Measurements from ENCODE around the gene CNNM3. TPM values are rescaled to one million over a fixed set of nuclear protein-coding genes. Genes with fewer than 3 reads are reported as not detected.

CNNM3 gene
- polyA plus RNA-seq, 1 experiment, result 9.8 TPM

DNA sequence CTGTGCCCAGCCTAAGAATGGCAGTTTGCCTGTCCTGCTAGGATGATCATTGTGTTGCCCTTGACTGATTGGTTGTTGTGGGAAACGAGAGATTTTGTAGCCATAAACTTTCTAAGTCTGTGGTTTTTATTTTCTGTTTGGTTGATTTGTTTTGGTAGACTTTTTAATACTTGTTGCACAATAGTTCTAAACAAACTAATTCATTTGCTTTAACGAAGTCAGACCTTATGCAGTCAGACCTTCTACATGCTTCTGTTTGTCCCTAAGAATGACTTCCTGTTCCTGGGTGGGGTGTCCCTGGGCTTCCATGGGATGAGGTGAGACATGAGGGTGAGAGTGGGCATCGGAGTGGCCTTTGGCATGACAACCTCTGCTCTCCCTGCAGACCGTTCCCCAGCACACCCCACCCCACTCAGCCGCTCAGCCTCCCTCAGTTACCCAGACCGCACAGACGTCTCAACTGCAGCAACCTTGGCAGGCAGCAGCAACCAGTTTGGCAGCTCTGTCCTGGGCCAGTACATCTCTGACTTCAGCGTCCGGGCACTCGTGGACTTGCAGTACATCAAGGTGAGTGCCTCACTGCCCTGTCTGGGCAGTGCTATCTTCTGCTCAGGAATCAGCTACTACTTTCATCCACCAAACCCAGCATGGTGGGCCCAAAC lies 7.8 kb upstream of the CNNM3 start:
- DNase-seq (ENCODE audit: low read depth), result no peak
- Histone ChIP-seq H3K36me3 (ENCODE audit: control insufficient read depth, insufficient read depth, low read length) (peaks cover 1% of the 10 kb centered on the region; the same call in 1 of the 2 replicates), H3K27me3 (ENCODE audit: control insufficient read depth, insufficient read depth, low read length) (no peaks in the 10 kb centered on the region), H3K4me3 (ENCODE audit: low read depth, low read length) (no peak overlapping the region)
- ChIA-PET CTCF (interaction anchor here (1.5 to 3.2 kb wide), 3 partner anchors 8 to 16 kb away, joined by 4 to 11 read pairs (median 6); no protein-coding TSS in a partner anchor), POLR2A (no interaction called here)
- TF ChIP-seq, protein P1, sequence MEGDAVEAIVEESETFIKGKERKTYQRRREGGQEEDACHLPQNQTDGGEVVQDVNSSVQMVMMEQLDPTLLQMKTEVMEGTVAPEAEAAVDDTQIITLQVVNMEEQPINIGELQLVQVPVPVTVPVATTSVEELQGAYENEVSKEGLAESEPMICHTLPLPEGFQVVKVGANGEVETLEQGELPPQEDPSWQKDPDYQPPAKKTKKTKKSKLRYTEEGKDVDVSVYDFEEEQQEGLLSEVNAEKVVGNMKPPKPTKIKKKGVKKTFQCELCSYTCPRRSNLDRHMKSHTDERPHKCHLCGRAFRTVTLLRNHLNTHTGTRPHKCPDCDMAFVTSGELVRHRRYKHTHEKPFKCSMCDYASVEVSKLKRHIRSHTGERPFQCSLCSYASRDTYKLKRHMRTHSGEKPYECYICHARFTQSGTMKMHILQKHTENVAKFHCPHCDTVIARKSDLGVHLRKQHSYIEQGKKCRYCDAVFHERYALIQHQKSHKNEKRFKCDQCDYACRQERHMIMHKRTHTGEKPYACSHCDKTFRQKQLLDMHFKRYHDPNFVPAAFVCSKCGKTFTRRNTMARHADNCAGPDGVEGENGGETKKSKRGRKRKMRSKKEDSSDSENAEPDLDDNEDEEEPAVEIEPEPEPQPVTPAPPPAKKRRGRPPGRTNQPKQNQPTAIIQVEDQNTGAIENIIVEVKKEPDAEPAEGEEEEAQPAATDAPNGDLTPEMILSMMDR (IDR thresholded peaks at IDR 0.05; ENCODE audit: insufficient read depth, low read depth, low read length), result no peak

DNA sequence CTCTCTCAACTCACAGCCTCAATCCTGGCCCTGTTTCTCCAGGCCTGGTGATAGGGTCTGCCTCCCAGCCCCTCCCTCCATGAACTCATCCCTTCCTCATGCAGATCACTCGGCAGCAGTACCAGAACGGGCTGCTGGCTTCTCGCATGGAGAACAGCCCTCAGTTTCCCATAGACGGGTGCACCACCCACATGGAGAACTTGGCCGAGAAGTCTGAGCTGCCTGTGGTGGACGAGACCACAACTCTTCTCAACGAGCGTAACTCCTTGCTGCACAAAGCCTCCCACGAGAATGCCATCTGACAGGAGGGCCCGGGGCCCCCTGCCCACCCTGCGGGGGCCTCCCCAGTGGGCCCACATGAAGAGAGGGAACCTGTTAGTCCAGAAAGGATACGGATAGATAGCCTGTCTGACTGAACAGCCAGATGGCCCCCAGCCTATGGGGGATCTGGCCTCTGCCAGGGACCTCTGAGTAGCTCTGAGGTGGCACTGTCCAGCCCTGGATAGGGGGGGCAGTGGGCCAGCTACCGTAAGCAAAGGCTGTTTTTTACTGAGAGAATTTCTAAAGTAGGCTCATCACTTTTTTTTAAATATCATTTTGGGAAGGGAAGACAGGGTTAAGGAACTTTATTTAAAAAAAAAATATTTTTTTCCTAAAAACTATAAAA lies 6.7 kb upstream of the CNNM3 start:
- no peak for DNase-seq (ENCODE audit: low read depth)
- ChIA-PET CTCF (interaction anchor here (0.8 to 3.2 kb wide), 3 partner anchors 9 to 59 kb away, joined by 3 to 11 read pairs (median 4); no protein-coding TSS in a partner anchor), POLR2A (interaction anchor here (0.7 kb wide), 1 partner anchor 504 kb away, joined by 7 read pairs; the partner anchor contains the start of gene SNRNP200)
- Histone ChIP-seq H3K4me3 (ENCODE audit: low read depth, low read length) (no peak overlapping the region), H3K27me3 (ENCODE audit: control insufficient read depth, insufficient read depth, low read length) (no peaks in the 10 kb centered on the region), H3K36me3 (ENCODE audit: control insufficient read depth, insufficient read depth, low read length) (peaks cover 1% of the 10 kb centered on the region; the same call in 1 of the 2 replicates)
- TF ChIP-seq, protein P1 (IDR thresholded peaks at IDR 0.05; ENCODE audit: insufficient read depth, low read depth, low read length), result no peak

DNA sequence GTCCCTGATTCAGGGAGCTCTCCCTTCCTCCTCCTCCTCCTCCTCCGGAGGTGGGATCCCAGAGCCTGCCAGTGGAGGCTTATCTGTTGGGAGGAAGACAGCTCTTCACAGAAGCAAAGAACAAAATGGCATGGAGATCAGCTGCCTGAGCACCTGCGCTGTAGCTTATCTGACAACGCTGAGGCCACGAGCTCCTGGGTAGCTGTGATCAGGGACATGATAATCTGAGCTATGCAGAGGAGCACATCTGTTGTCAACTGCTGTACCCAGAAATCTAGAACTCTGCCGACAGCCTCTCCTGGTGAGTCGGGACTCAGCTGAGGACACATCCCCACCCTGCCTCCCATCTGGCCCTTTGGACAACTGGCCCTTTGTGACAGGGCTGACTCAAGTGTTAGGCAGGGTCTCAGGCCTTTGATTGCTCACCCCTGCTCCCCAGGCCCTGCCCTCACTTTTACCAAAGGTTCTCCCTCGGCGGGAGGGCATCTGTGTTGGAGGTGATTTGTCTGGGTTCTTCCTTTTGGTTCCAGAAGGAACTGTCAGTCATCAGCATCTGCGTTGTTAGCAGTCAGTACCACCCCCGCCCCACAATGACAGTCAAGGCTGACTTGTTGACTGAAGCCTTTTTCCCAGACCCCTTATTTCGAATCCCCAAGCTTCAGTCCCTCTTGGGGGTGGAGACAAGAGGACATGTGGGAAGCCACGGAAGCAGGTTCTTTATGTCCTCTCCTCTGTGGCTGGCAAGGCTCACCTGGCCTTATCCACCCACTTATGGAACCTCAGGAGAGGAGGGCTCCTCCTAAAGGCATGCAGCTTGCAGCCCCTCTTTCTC lies 5.9 kb upstream of the CNNM3 start:
- H3K27me3 ChIP-seq (ENCODE audit: control insufficient read depth, insufficient read depth, low read length), result no peaks in the 10 kb centered on the region
- no peak for DNase-seq (ENCODE audit: low read depth)
- POLR2A ChIA-PET, result interaction anchor here (0.7 kb wide), 1 partner anchor 505 kb away, joined by 7 read pairs; the partner anchor contains the start of gene SNRNP200
- H3K36me3 ChIP-seq (ENCODE audit: control insufficient read depth, insufficient read depth, low read length), result peaks cover 1% of the 10 kb centered on the region; the same call in 1 of the 2 replicates
- no peak overlapping the region for H3K4me3 ChIP-seq (ENCODE audit: low read depth, low read length)
- TF ChIP-seq, protein P1 (IDR thresholded peaks at IDR 0.05; ENCODE audit: insufficient read depth, low read depth, low read length), result no peak
- CTCF ChIA-PET, result interaction anchor here (0.5 to 3.2 kb wide), 4 partner anchors 10 to 185 kb away, joined by 3 to 11 read pairs (median 4); no protein-coding TSS in a partner anchor

DNA sequence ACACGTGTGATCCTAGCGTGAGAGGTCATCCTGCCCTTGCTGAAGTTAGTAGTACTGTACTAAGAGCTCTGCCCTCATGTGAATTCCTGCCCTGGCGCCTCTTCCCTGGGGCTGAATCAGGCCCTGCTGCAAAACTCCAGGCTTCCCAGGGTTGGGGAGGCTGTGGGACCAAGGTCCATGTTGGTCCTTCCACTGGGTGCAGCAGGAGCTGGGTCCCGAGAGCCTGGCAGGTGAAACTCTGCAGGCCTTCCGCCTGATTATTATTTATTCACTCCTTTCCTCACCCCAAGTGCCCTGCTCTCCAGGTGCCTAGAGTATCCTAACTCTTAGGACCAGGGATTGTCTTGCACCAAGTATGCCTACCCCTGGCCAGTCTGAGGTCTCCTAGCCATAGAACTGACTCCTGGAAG lies 5.3 kb upstream of the CNNM3 start:
- CTCF ChIA-PET, result interaction anchor here (3.2 kb wide), 1 partner anchor 10 kb away, joined by 11 read pairs; no protein-coding TSS in a partner anchor
- H3K36me3 ChIP-seq (ENCODE audit: control insufficient read depth, insufficient read depth, low read length), result peaks cover 1% of the 10 kb centered on the region; the same call in 1 of the 2 replicates

More for the DNA sequence above, 5.3 kb upstream of the CNNM3 start:
- TF ChIP-seq, protein P1 (IDR thresholded peaks at IDR 0.05; ENCODE audit: insufficient read depth, low read depth, low read length), result no peak
- DNase-seq (ENCODE audit: low read depth), result no peak
- Histone ChIP-seq H3K4me3 (ENCODE audit: low read depth, low read length) (no peak overlapping the region), H3K27me3 (ENCODE audit: control insufficient read depth, insufficient read depth, low read length) (no peaks in the 10 kb centered on the region)
- POLR2A ChIA-PET, result no interaction called here

Measured in BJ (cell line).